GM18870 (cell line): ENCODE measurements around the gene ADAM12.

Experiments used
- ATAC-seq: cut with Tn5 transposase; IDR thresholded peaks from one replicate; pipeline ENCODE4 v1.9.1; 2021; ENCODE audit warnings: moderate library complexity; ENCODE audit not compliant: unreplicated experiment

ADAM12 gene

GRCh38 chr10:126218778-126219649, 169.3 kb downstream of the ADAM12 start:
- ATAC-seq, result no peak

- ATAC-seq, result no peak
Measured at GRCh38 chr10:126218174-126218573, 170.1 kb downstream of the ADAM12 start.

GRCh38 chr10:126216632-126216961, 171.7 kb downstream of the ADAM12 start:
- ATAC-seq, result no peak

DNA sequence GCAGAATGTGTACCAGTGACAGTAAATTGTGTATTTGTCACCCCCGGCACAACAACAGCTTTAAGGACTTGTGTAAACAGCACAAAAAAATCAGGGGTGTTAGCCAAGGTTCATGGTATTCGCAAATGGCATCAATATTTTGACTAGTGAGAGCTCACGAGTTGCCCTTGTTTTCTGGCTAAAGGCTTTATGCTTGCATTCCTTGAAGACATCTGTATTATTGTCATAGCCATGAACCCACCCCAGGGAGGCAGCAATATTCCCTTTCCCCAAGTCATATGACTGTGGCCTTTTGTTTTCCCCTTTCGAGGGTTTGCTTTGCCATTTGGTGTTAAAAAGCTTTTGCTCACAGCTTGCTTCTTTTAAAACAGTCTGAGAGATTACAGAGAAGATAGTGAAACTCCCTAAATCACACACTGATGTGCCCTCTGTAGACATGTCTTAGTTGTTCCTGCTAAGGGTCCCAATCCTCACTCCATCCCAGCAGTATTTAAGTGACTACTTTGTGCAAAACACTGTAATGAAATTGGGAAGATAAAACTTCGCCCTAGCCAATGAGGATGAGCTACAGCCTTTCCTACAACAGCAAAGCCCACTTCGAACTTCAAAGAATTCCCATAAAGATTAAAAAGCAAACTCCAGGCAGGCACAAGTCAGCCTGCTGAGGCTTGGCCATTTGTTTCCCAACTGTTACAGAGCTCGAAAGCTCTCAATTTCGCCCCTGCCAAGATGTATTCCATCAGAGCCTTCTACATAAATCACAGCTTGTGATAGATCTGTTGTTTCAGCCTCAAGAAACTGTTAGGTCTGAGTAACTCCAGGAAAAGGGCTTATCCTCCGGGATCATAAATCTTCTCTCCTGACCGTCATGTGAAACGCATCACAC, 172.3 kb downstream of the ADAM12 start:
- ATAC-seq, result no peak

DNA sequence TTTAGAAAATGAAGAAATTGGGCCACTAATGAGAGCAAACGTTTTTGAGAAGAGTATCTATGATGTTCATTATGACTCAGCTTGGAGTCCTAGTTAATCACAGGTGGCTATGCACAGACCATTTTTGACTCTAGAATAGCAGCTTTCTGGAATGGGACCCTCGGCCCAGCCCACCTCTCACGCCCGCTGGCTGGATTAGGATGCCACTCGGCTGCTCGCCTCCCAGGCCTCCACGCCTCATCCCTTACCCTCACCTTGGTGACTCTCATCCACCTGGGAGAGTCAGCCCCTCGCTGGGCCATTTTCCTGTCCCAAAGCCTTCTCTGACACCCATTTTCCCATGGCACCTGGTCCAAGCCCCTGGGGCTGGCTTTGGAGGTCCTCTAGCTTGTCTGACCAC, 173.6 kb downstream of the ADAM12 start:
- no peak for ATAC-seq

GRCh38 chr10:126214021-126214420, 174.3 kb downstream of the ADAM12 start:
- no peak for ATAC-seq

DNA sequence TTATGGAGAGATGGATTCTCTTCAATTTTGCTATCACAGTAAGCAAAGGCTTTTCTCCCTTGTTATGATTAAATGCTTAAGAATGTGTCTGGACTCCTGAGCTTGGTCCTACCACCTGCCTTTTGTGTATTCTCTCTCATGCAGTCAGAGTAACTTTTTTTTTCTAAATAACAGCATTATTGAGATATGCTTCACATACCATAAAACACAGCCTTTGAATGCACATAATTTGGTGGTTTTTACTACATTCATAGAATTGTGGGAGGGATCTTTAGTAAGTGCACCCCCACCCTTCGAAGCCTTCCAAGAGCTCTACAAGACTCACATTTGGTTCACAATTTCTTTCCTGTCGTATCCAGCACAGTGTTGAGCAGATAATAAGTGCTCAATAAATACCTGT, 175.5 kb downstream of the ADAM12 start:
- no peak for ATAC-seq

GRCh38 chr10:126210051-126210651, 178.1 kb downstream of the ADAM12 start:
- ATAC-seq, result no peak

DNA sequence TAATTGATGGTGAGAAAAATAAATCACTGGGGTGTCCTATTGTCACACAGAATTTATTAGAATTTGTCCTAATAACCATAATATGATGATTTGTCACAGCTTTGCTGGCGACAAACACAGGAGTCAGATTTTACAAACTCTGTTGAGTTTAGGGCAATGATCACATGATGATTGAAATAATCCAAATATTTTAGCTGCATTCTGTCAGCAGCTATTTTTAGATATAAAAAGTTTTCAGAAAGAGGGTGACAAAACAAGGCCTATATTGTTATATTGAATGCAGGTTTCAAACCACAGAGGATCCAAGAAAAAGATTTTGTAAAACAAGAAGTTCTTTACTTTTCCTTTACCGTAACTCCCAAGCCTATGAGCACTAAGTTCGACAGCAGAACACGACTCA, 178.8 kb downstream of the ADAM12 start:
- no peak for ATAC-seq

GRCh38 chr10:126208726-126209302, 179.5 kb downstream of the ADAM12 start:
- no peak for ATAC-seq

GRCh38 chr10:126207851-126208250, 180.4 kb downstream of the ADAM12 start:
- ATAC-seq, result no peak

DNA sequence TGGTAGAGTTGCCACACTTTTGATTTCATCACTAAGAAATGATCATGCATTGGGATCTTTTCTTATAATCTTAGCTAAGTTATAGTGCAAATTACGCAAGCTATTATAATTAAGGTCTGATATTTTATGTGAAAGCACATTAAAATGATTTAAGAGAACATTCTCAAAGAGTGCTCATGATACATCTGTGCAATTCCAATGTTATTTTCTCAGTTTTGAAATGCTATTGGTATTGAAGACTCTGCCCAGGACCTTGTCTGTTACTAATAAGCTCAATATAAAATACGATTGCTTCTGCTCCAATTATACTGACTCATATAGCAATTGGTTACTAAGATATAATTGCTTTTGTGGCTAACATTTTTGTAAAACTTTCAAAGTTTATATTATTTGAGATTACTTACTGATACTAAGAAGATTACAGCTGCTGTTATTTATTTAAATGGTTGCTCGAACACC, 180.9 kb downstream of the ADAM12 start:
- ATAC-seq, result no peak

DNA sequence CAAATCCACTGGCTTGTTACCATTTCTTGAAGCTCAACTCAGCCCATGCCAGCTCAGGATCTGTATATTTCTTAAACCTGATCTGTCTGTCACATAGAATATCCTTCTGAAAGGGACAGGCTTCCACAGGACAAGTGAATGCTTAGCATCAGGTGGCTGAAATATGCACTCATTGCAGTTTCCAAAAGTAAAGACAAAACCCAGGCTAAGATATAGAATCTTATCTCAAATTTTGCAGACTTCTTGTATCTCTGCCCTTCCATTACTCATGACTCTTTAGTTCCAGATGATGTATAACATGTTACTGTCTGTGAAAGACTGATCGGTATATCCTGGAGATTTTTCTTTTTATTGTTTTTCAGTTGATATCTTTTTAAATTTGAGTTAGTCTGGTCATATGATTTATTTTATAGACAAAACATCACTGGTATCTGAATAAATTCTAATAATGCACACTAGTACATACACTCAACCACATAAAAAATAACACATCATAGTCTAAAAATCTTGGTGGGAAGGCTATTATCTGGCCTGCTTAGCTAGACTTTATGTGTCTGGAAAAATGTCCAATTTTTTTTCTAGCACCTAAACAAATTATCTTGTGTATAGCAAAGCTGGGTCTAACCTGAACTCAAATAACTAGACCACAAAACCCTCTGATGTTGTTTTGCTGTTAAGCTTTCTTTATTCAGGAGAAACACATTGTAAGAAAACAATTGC, 182.6 kb downstream of the ADAM12 start:
- no peak for ATAC-seq

GRCh38 chr10:126204320-126204719, 184.0 kb downstream of the ADAM12 start:
- ATAC-seq, result no peak

- no peak for ATAC-seq
Measured at GRCh38 chr10:126203746-126204145, 184.5 kb downstream of the ADAM12 start.

- ATAC-seq, result no peak
Measured at GRCh38 chr10:126201603-126202002, 186.7 kb downstream of the ADAM12 start.

- ATAC-seq, result no peak
Measured at GRCh38 chr10:126199221-126199998, 188.9 kb downstream of the ADAM12 start.

GRCh38 chr10:126198681-126199080, 189.6 kb downstream of the ADAM12 start:
- no peak for ATAC-seq

DNA sequence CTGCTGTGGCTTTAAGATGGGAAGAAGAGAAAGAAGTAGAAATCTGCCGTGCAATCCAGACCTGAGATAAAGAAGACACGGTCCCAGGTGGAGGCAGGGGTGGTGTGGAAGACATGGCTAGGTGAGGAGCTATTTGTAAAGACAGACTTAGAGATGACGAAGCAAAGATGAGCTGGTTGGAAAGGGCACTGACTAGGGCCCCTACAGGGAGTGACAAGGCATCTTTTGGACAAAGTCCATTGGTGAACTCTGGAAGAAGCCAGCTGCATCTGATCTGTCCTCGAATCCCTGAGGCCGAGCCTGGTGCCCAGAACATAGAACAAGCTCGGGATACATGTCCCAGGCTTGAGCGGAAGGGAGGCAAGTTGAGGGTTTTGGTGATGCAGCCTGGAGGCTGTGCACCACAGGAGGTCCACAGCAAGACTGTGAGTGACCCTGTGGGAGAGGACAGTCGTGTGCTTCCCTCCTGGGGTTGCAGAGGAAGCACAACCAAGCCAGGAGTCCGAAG, 191.2 kb downstream of the ADAM12 start:
- no peak for ATAC-seq

DNA sequence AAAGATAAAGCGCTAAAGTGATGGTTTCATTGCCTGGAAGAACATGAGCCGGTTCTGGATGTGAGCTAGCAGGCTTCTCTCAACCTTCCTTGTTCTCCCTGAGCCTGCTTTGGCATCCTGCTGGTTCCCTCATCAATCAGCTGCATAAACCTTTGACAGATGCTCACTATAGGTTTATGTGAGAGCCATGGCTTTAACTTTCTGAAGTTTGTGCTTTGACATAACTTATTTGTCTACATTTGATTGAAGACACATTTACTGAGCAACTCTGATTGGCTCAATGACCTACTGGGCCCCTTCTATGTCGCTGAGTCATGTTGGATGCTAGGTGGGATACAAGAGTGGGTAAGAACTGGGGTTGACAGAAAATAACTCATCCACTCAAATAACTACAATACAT, 192.0 kb downstream of the ADAM12 start:
- ATAC-seq, result no peak
